Measurements from ENCODE around the gene HIVEP3.
A peak's percentile ranks its signal among the peaks of the same experiment; 100 is the strongest.

The HIVEP3 gene

GRCh38 chr1:41799723-41800122 is 119.0 kb downstream of the HIVEP3 start:
- no peak for TF ChIP-seq USF1 (IDR thresholded peaks at IDR 0.05)
- no peak for TF ChIP-seq EGR1 (IDR thresholded peaks at IDR 0.05)
- no peak for TF ChIP-seq ZBTB7A (IDR thresholded peaks at IDR 0.05; ENCODE audit: low read depth)
- no peak for TF ChIP-seq MAX (IDR thresholded peaks at IDR 0.05)
- no peak for TF ChIP-seq CREB1 (IDR thresholded peaks at IDR 0.05; ENCODE audit: low read depth)
- no peak for TF ChIP-seq YY1 (IDR thresholded peaks at IDR 0.05; ENCODE audit: low read depth)
- no peak for TF ChIP-seq EP300 (IDR thresholded peaks at IDR 0.05; ENCODE audit: borderline replicate concordance)
- TF ChIP-seq CEBPB (IDR thresholded peaks at IDR 0.05) = no peak
- no peak for TF ChIP-seq TAF1 (IDR thresholded peaks at IDR 0.05; ENCODE audit: low read depth)
- no peak for TF ChIP-seq NFIC (IDR thresholded peaks at IDR 0.05)
- TF ChIP-seq RAD21 (IDR thresholded peaks at IDR 0.05; ENCODE audit: low read depth) = no peak
- no peak for TF ChIP-seq REST (IDR thresholded peaks at IDR 0.05; ENCODE audit: low read depth)
- TF ChIP-seq TEAD4 (IDR thresholded peaks at IDR 0.05) = no peak

GRCh38 chr1:41799205-41799604 is 119.5 kb downstream of the HIVEP3 start:
- no peak for TF ChIP-seq USF1 (IDR thresholded peaks at IDR 0.05)
- TF ChIP-seq EP300 (IDR thresholded peaks at IDR 0.05; ENCODE audit: borderline replicate concordance) = no peak
- no peak for TF ChIP-seq TAF1 (IDR thresholded peaks at IDR 0.05; ENCODE audit: low read depth)
- TF ChIP-seq TCF12 (IDR thresholded peaks at IDR 0.05; ENCODE audit: low read depth) = no peak
- TF ChIP-seq RAD21 (IDR thresholded peaks at IDR 0.05; ENCODE audit: low read depth) = no peak
- TF ChIP-seq ZBTB7A (IDR thresholded peaks at IDR 0.05; ENCODE audit: low read depth) = no peak
- no peak for TF ChIP-seq FOXM1 (IDR thresholded peaks at IDR 0.05; ENCODE audit: borderline replicate concordance, low read depth)
- no peak for TF ChIP-seq MAX (IDR thresholded peaks at IDR 0.05)
- TF ChIP-seq NFIC (IDR thresholded peaks at IDR 0.05) = no peak
- TF ChIP-seq CEBPB (IDR thresholded peaks at IDR 0.05) = no peak
- TF ChIP-seq YY1 (IDR thresholded peaks at IDR 0.05; ENCODE audit: low read depth) = no peak
- TF ChIP-seq REST (IDR thresholded peaks at IDR 0.05; ENCODE audit: low read depth) = no peak
- no peak for TF ChIP-seq TEAD4 (IDR thresholded peaks at IDR 0.05)
- no peak for TF ChIP-seq CREB1 (IDR thresholded peaks at IDR 0.05; ENCODE audit: low read depth)
- no peak for TF ChIP-seq EGR1 (IDR thresholded peaks at IDR 0.05)

GRCh38 chr1:41795205-41795762 is 123.4 kb downstream of the HIVEP3 start:
- no peak for TF ChIP-seq REST (IDR thresholded peaks at IDR 0.05; ENCODE audit: low read depth)
- no peak for TF ChIP-seq FOXM1 (IDR thresholded peaks at IDR 0.05; ENCODE audit: borderline replicate concordance, low read depth)
- peak; percentile 24; the same call in 1 of the 2 replicates for TF ChIP-seq USF1 (IDR thresholded peaks at IDR 0.05)
- no peak for TF ChIP-seq TAF1 (IDR thresholded peaks at IDR 0.05; ENCODE audit: low read depth)
- TF ChIP-seq EP300 (IDR thresholded peaks at IDR 0.05; ENCODE audit: borderline replicate concordance) = no peak
- TF ChIP-seq TEAD4 (IDR thresholded peaks at IDR 0.05) = no peak
- TF ChIP-seq CREB1 (IDR thresholded peaks at IDR 0.05; ENCODE audit: low read depth) = no peak
- peak; percentile 44 for TF ChIP-seq RAD21 (IDR thresholded peaks at IDR 0.05; ENCODE audit: low read depth)
- no peak for TF ChIP-seq TCF12 (IDR thresholded peaks at IDR 0.05; ENCODE audit: low read depth)
- no peak for TF ChIP-seq MAX (IDR thresholded peaks at IDR 0.05)
- no peak for TF ChIP-seq YY1 (IDR thresholded peaks at IDR 0.05; ENCODE audit: low read depth)
- TF ChIP-seq NFIC (IDR thresholded peaks at IDR 0.05) = no peak
